AG04450 (cell line): ENCODE results near the gene ACSL4. TPM values are rescaled to one million over a fixed set of nuclear protein-coding genes. Genes with fewer than 3 reads are reported as not detected.
"Not testable (repeated sequence)": the region's sequence is repeated elsewhere in the genome, so short reads cannot be mapped to it uniquely, and the experiment has no call there.

ENCODE experiments used
- CTCF ChIA-PET: fragments of 300-600, 350-600 bp; formaldehyde crosslinking; extraction: SDS; loops from one replicate; lab custom pipeline; 2022; ENCODE audit warnings: antibody characterized with exemption, inconsistent platforms; lab: Charles Lee
- POLR2A ChIA-PET: fragments of 350-600 bp; formaldehyde crosslinking; extraction: SDS; loops from one replicate; lab custom pipeline; 2021; ENCODE audit warnings: antibody characterized with exemption, inconsistent platforms; lab: Yijun Ruan, JAX
- DNase-seq: peaks from one replicate; pipeline ENCODE4 v3.0.0-alpha.2; 2011; ENCODE audit warnings: low read depth, low spot score
- H3K27ac ChIP-seq: one replicate; pipeline ENCODE4 v1.5.1; 2012; ENCODE audit warnings: low read depth, low read length, control low read depth
- H3K27me3 ChIP-seq: one replicate; pipeline ENCODE4 v1.6.0; 2012; ENCODE audit warnings: low read length; ENCODE audit not compliant: control insufficient read depth, insufficient read depth
- H3K4me3 ChIP-seq: 2 replicates; pipeline ENCODE4 v1.5.1; 2011; ENCODE audit warnings: mild to moderate bottlenecking, low read depth, low read length, control low read depth
- H3K9me3 ChIP-seq: 2 replicates; pipeline ENCODE4 v1.5.1; 2012; ENCODE audit warnings: low read length; ENCODE audit not compliant: control insufficient read depth, insufficient read depth
- polyA plus RNA-seq: library from polyadenylated mRNA; depleted of rRNA; stranded (reverse); fragments of >200 nt; gene quantifications from 2 replicates; pipeline ENCODE4 v1.2.3, GENCODE V29; 2011
- TF ChIP-seq, protein P1 (sequence below): IDR thresholded peaks from 2 replicates; pipeline ENCODE4 v1.5.1; 2011; ENCODE audit warnings: low read depth, low read length, control low read depth, inconsistent platforms

ACSL4 gene
- polyA plus RNA-seq, 1 experiment: 157 TPM

GRCh38 chrX:109733613-109734083 is 591 bp upstream of the ACSL4 start:
- H3K27me3 ChIP-seq: no peaks in the 10 kb centered on the region
- H3K4me3 ChIP-seq: peak overlapping the region; percentile 72
- ChIA-PET POLR2A (interaction anchor here (0.6 to 1.1 kb wide), 3 partner anchors 64 to 139 kb away, joined by 3 to 4 read pairs (median 3); no protein-coding TSS in a partner anchor), CTCF (interaction anchor here (1.2 to 2.2 kb wide), 4 partner anchors 21 to 157 kb away, joined by 7 to 12 read pairs (median 10); no protein-coding TSS in a partner anchor)
- H3K27ac ChIP-seq: peak overlapping the region; percentile 77
- TF ChIP-seq, protein P1, sequence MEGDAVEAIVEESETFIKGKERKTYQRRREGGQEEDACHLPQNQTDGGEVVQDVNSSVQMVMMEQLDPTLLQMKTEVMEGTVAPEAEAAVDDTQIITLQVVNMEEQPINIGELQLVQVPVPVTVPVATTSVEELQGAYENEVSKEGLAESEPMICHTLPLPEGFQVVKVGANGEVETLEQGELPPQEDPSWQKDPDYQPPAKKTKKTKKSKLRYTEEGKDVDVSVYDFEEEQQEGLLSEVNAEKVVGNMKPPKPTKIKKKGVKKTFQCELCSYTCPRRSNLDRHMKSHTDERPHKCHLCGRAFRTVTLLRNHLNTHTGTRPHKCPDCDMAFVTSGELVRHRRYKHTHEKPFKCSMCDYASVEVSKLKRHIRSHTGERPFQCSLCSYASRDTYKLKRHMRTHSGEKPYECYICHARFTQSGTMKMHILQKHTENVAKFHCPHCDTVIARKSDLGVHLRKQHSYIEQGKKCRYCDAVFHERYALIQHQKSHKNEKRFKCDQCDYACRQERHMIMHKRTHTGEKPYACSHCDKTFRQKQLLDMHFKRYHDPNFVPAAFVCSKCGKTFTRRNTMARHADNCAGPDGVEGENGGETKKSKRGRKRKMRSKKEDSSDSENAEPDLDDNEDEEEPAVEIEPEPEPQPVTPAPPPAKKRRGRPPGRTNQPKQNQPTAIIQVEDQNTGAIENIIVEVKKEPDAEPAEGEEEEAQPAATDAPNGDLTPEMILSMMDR: no peak
- no peak for DNase-seq
- no peaks in the 10 kb centered on the region; the same call in 1 of the 2 replicates for H3K9me3 ChIP-seq

GRCh38 chrX:109732017-109732801 is 848 bp downstream of the ACSL4 start:
- Histone ChIP-seq H3K9me3 (no peaks in the 10 kb centered on the region; the same call in 1 of the 2 replicates), H3K27ac (peak overlapping the region; percentile 91), H3K27me3 (no peaks in the 10 kb centered on the region), H3K4me3 (peak overlapping the region; percentile 81)
- CTCF ChIA-PET: interaction anchor here (0.6 to 1.7 kb wide), 4 partner anchors 19 to 677 kb away, joined by 3 to 10 read pairs (median 5); no protein-coding TSS in a partner anchor
- DNase-seq: no peak
- TF ChIP-seq, protein P1: no peak
- POLR2A ChIA-PET: interaction anchor here (0.7 to 1.1 kb wide), 4 partner anchors 95 to 140 kb away, joined by 3 to 7 read pairs (median 4); no protein-coding TSS in a partner anchor

DNA sequence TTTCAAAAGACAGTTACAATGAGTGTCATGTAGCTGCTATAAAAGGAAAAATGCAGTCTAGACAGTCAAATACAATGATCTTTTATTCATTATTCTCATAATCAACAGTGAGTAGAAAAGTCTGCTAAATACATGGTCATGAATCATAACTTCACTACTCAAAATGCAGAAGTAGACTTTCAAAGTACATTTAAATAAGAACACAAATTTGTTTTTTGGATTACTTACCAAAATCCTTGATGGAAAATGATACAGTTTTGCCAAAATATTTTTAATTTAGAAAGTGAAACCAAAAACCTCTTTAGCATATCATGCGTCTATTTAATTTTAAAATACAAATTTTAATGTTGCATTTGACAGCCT is 4.9 kb downstream of the ACSL4 start:
- POLR2A ChIA-PET: interaction anchor here (2.4 kb wide), 1 partner anchor 99 kb away, joined by 6 read pairs; no protein-coding TSS in a partner anchor
- DNase-seq: no peak
- no peaks in the 10 kb centered on the region; the same call in 1 of the 2 replicates for H3K9me3 ChIP-seq
- H3K27me3 ChIP-seq: no peaks in the 10 kb centered on the region
- TF ChIP-seq, protein P1: no peak
- H3K27ac ChIP-seq: no peak overlapping the region
- H3K4me3 ChIP-seq: peak overlapping the region; percentile 27; the same call in 1 of the 2 replicates
- CTCF ChIA-PET: interaction anchor here (0.6 to 1.7 kb wide), 3 partner anchors 15 to 1030 kb away, joined by 3 to 5 read pairs (median 5); no protein-coding TSS in a partner anchor

- H3K27ac ChIP-seq, H3K9me3 ChIP-seq, CTCF ChIA-PET, DNase-seq, H3K4me3 ChIP-seq, H3K27me3 ChIP-seq: not testable (repeated sequence)
- POLR2A ChIA-PET: interaction anchor here (0.6 kb wide), 2 partner anchors 58 to 155 kb away, joined by 3 to 4 read pairs; no protein-coding TSS in a partner anchor
Measured at GRCh38 chrX:109724971-109725370, 8.1 kb downstream of the ACSL4 start.

- Histone ChIP-seq H3K27ac (no peak overlapping the region), H3K4me3 (no peak overlapping the region), H3K9me3 (no peaks in the 10 kb centered on the region), H3K27me3 (no peaks in the 10 kb centered on the region)
- TF ChIP-seq, protein P1: no peak
- ChIA-PET CTCF (no interaction called here), POLR2A (interaction anchor here (0.7 kb wide), 1 partner anchor 18 kb away, joined by 4 read pairs; no protein-coding TSS in a partner anchor)
- no peak for DNase-seq
Measured at GRCh38 chrX:109720947-109721346, 12.1 kb downstream of the ACSL4 start.
